Fibroblast of upper back skin (primary cell): ENCODE data around the gene IFNA21.
"Not testable (repeated sequence)": the region's sequence is repeated elsewhere in the genome, so short reads cannot be mapped to it uniquely, and the experiment has no call there.

Experiments
- DNase-seq: peaks from one replicate; pipeline ENCODE4 v3.0.0-alpha.2; 2013

Gene IFNA21

GRCh38 chr9:21166560-21166959, at the start of gene IFNA21:
Gene IFNA21 (minus strand): TSS chr9:21166660. CDS start chr9:21166612, 48 bp downstream.
- DNase-seq: not testable (repeated sequence)

GRCh38 chr9:21213411-21214326, 47.2 kb upstream of the IFNA21 start:
- not testable (repeated sequence) for DNase-seq

- DNase-seq: not testable (repeated sequence)
Observed at GRCh38 chr9:21212160-21212559, 45.7 kb upstream of the IFNA21 start.

- DNase-seq: not testable (repeated sequence)
Observed at GRCh38 chr9:21210782-21211181, 44.3 kb upstream of the IFNA21 start.

- DNase-seq: no peak
Observed at GRCh38 chr9:21210311-21210710, 43.9 kb upstream of the IFNA21 start.

GRCh38 chr9:21207043-21207442, 40.6 kb upstream of the IFNA21 start, which contains the start of gene IFNA10:
Gene IFNA10 (minus strand): TSS chr9:21207143. CDS start chr9:21207097, 46 bp downstream.
- not testable (repeated sequence) for DNase-seq

GRCh38 chr9:21205204-21205603, 38.7 kb upstream of the IFNA21 start:
- no peak for DNase-seq

GRCh38 chr9:21202105-21202504, 35.6 kb upstream of the IFNA21 start, which contains the start of gene IFNA7:
Gene IFNA7 (minus strand): TSS chr9:21202205. CDS start chr9:21202165, 40 bp downstream.
- DNase-seq: not testable (repeated sequence)

GRCh38 chr9:21194867-21195776, 28.7 kb upstream of the IFNA21 start:
- peak; percentile 14 for DNase-seq

- not testable (repeated sequence) for DNase-seq
Observed at GRCh38 chr9:21187487-21187886, 21.0 kb upstream of the IFNA21 start, which contains the start of gene IFNA4. Gene IFNA4 (minus strand): TSS chr9:21187587. CDS start chr9:21187531, 56 bp downstream.

- peak; percentile 3 for DNase-seq
Observed at GRCh38 chr9:21182810-21183736, 16.6 kb upstream of the IFNA21 start.

- DNase-seq: no peak
Observed at GRCh38 chr9:21174671-21175070, 8.2 kb upstream of the IFNA21 start.

GRCh38 chr9:21172156-21172555, 5.7 kb upstream of the IFNA21 start:
- no peak for DNase-seq

GRCh38 chr9:21171351-21171750, 4.9 kb upstream of the IFNA21 start:
- DNase-seq: no peak

- no peak for DNase-seq
Observed at GRCh38 chr9:21165516-21165915, 944 bp downstream of the IFNA21 start.

GRCh38 chr9:21160178-21160577, 6.3 kb downstream of the IFNA21 start:
- peak; percentile 12 for DNase-seq

GRCh38 chr9:21155501-21155900, 11.0 kb downstream of the IFNA21 start:
- DNase-seq: peak; percentile 10

GRCh38 chr9:21154018-21154608, 12.3 kb downstream of the IFNA21 start:
- DNase-seq: peak; percentile 11

- DNase-seq: peak; percentile 9
Observed at GRCh38 chr9:21153336-21154017, 13.0 kb downstream of the IFNA21 start.

GRCh38 chr9:21144603-21145002, 21.9 kb downstream of the IFNA21 start:
- DNase-seq: no peak

- peak; percentile 3 for DNase-seq
Observed at GRCh38 chr9:21141427-21141882, 25.0 kb downstream of the IFNA21 start, which contains the start of gene IFNW1. Gene IFNW1 (minus strand): TSS chr9:21141832. CDS start chr9:21141570, 262 bp downstream.
